Calu3 (cell line): ENCODE measurements around the gene HOXD10. TPM values are rescaled to one million over a fixed set of nuclear protein-coding genes. Genes with fewer than 3 reads are reported as not detected.

Experiments
- BruUV-seq: library from RNA; stranded (reverse); fragments of 400-500 nt; replicated peaks from 2 replicates; lab custom pipeline; 2021; lab: Mats Ljungman, UMichigan
- CTCF ChIA-PET: fragments of 300-600 bp; sonication (Branson Sonifier 250); formaldehyde crosslinking; loops from one replicate; lab custom pipeline; 2022; ENCODE audit warnings: antibody characterized with exemption; lab: Charles Lee
- DNase-seq: peaks from one replicate; pipeline ENCODE4 v3.0.0; 2022
- H3K27ac Mint-ChIP-seq: one replicate; pipeline ENCODE4 v1.8.0; 2022; ENCODE audit warnings: mixed read lengths; ENCODE audit not compliant: unreplicated experiment
- H3K27me3 Mint-ChIP-seq: one replicate; pipeline ENCODE4 v1.8.0; 2022; ENCODE audit warnings: mixed read lengths; ENCODE audit not compliant: unreplicated experiment
- H3K36me3 Mint-ChIP-seq: one replicate; pipeline ENCODE4 v1.8.0; 2022; ENCODE audit warnings: mild to moderate bottlenecking, moderate library complexity, mixed read lengths; ENCODE audit not compliant: insufficient read depth, unreplicated experiment
- H3K4me1 Mint-ChIP-seq: one replicate; pipeline ENCODE4 v1.8.0; 2022; ENCODE audit warnings: mild to moderate bottlenecking, low read depth, mixed read lengths; ENCODE audit not compliant: unreplicated experiment
- H3K4me3 Mint-ChIP-seq: one replicate; pipeline ENCODE4 v1.8.0; 2022; ENCODE audit warnings: mild to moderate bottlenecking, low read depth, moderate library complexity, mixed read lengths; ENCODE audit not compliant: unreplicated experiment
- H3K9me3 Mint-ChIP-seq: one replicate; pipeline ENCODE4 v1.8.0; 2022; ENCODE audit warnings: low read depth, mixed read lengths; ENCODE audit not compliant: unreplicated experiment
- CTCF ChIP-seq: fragments of 200-600 bp; IDR thresholded peaks from one replicate; pipeline ENCODE4 v1.8.0; 2022; ENCODE audit warnings: antibody characterized with exemption; ENCODE audit not compliant: unreplicated experiment
- intact Hi-C: fragments of 100-400 bp; cut with micrococcal nuclease; formaldehyde crosslinking; loops from one replicate; pipeline ENCODE4 v1.10.0; 2022; ENCODE audit not compliant: unreplicated experiment
- total RNA-seq: library from RNA; stranded (reverse); gene quantifications from 2 replicates; pipeline ENCODE4 v1.2.3, GENCODE V29; 2022

Gene HOXD10
- total RNA-seq, 1 experiment from 2014 or later = not detected

- Mint-ChIP-seq H3K36me3 (no peaks in the 10 kb centered on the region), H3K27ac (no peak overlapping the region), H3K4me3 (no peak overlapping the region), H3K9me3 (no peaks in the 10 kb centered on the region), H3K4me1 (no peaks in the 10 kb centered on the region), H3K27me3 (no peaks in the 10 kb centered on the region)
- TF ChIP-seq CTCF = no peak
- BruUV-seq = no TSS peak
- no peak for DNase-seq
- intact Hi-C loops = loop anchor here (5.0 to 10.0 kb wide), 3 partner anchors 424 to 1636 kb away; no protein-coding TSS in a partner anchor
- CTCF ChIA-PET = no interaction called here
Observed at GRCh38 chr2:176128172-176128981, 11.8 kb downstream of the HOXD10 start.

- H3K36me3 Mint-ChIP-seq = no peaks in the 10 kb centered on the region
- H3K27ac Mint-ChIP-seq = no peak within 1 kb of the TSS
- no TSS peak for BruUV-seq
- TF ChIP-seq CTCF = no peak
- intact Hi-C loops = loop anchor here (5.0 to 10.0 kb wide), 3 partner anchors 423 to 1636 kb away; no protein-coding TSS in a partner anchor
- no peak for DNase-seq
- no peaks in the 10 kb centered on the region for H3K9me3 Mint-ChIP-seq
- no peaks in the 10 kb centered on the region for H3K4me1 Mint-ChIP-seq
- no peaks in the 10 kb centered on the region for H3K27me3 Mint-ChIP-seq
- H3K4me3 Mint-ChIP-seq = no peak within 1 kb of the TSS
- CTCF ChIA-PET = no interaction called here
Observed at GRCh38 chr2:176128982-176129796, 12.6 kb downstream of the HOXD10 start, which contains the start of gene HOXD8. HOXD8 (plus strand) TSS chr2:176129705; CDS start chr2:176130367, 662 bp downstream.

DNA sequence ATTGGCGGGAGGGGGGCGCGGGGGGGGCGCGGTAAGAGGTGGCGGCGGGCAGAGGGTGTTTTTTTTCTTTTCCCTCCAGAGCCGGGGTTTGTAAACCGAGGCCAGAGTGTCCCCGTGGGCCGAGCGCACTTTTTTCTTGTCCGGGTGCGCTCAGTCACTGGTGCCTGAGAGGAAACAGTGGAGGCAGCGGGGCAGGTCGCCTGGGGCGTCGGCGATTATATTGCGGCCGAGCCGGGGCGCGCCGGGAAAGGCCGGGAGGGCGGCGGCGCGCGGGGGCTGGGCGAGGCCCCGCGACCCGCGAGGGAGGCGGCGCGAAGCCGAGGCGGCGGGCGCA, 13.2 kb downstream of the HOXD10 start:
- CTCF ChIA-PET = no interaction called here
- intact Hi-C loops = loop anchor here (5.0 to 10.0 kb wide), 3 partner anchors 423 to 1635 kb away; no protein-coding TSS in a partner anchor
- no peak for TF ChIP-seq CTCF
- no peak for DNase-seq
- no peak overlapping the region for H3K4me3 Mint-ChIP-seq
- no peaks in the 10 kb centered on the region for H3K9me3 Mint-ChIP-seq
- H3K27me3 Mint-ChIP-seq = no peaks in the 10 kb centered on the region
- H3K27ac Mint-ChIP-seq = no peak overlapping the region
- no peaks in the 10 kb centered on the region for H3K36me3 Mint-ChIP-seq
- BruUV-seq = no TSS peak
- no peaks in the 10 kb centered on the region for H3K4me1 Mint-ChIP-seq

- Mint-ChIP-seq H3K27ac (no peak overlapping the region), H3K4me3 (no peak overlapping the region), H3K9me3 (no peaks in the 10 kb centered on the region), H3K27me3 (no peaks in the 10 kb centered on the region), H3K36me3 (no peaks in the 10 kb centered on the region), H3K4me1 (no peaks in the 10 kb centered on the region)
- no peak for DNase-seq
- BruUV-seq = no TSS peak
- intact Hi-C loops = no loop called here
- CTCF ChIA-PET = interaction anchor here (1.7 kb wide), 1 partner anchor 10 kb away, joined by 4 read pairs; no protein-coding TSS in a partner anchor
- no peak for TF ChIP-seq CTCF
Observed at GRCh38 chr2:176130147-176130956, 13.8 kb downstream of the HOXD10 start.
